Mesothelial cell of epicardium (in vitro differentiated cells): ENCODE measurements around the gene ALG14. TPM values are rescaled to one million over a fixed set of nuclear protein-coding genes. Genes with fewer than 3 reads are reported as not detected.

Experiments
- DNase-seq, 2 experiments: peaks; one replicate each; pipeline ENCODE4 v3.0.0; 2021; ENCODE audit warnings: low spot score in 2 of 2; ENCODE audit not compliant: unreplicated experiment in 2 of 2
- H3K27ac Mint-ChIP-seq: 2 replicates; pipeline ENCODE4 v1.8.0; 2021; ENCODE audit warnings: mixed read lengths
- H3K27me3 Mint-ChIP-seq: 2 replicates; pipeline ENCODE4 v1.8.0; 2021; ENCODE audit warnings: low read depth, mixed read lengths
- H3K36me3 Mint-ChIP-seq: 2 replicates; pipeline ENCODE4 v1.8.0; 2021; ENCODE audit warnings: mixed read lengths
- H3K4me1 Mint-ChIP-seq: 2 replicates; pipeline ENCODE4 v1.8.0; 2021; ENCODE audit warnings: mixed read lengths
- H3K4me3 Mint-ChIP-seq: 2 replicates; pipeline ENCODE4 v1.8.0; 2021; ENCODE audit warnings: mild to moderate bottlenecking, moderate library complexity, mixed read lengths
- H3K9me3 Mint-ChIP-seq: 2 replicates; pipeline ENCODE4 v1.8.0; 2021; ENCODE audit warnings: mixed read lengths
- CTCF ChIP-seq: fragments of 200-600 bp; sonication (generic); IDR thresholded peaks from one replicate; pipeline ENCODE4 v1.5.0; 2021; ENCODE audit warnings: antibody characterized with exemption; ENCODE audit not compliant: unreplicated experiment
- total RNA-seq: library from RNA; stranded (reverse); gene quantifications from 3 replicates; pipeline ENCODE4 v1.2.1, GENCODE V29; 2021

ALG14 gene
- total RNA-seq, 1 donor from 2014 or later = 5.0 TPM

GRCh38 chr1:94979656-94980581 lies 92.8 kb downstream of the ALG14 start:
- H3K4me3 Mint-ChIP-seq = no peak overlapping the region
- peak overlapping the region; percentile 10 for H3K27ac Mint-ChIP-seq
- H3K4me1 Mint-ChIP-seq = peaks cover 39% of the 10 kb centered on the region
- no peak for DNase-seq
- H3K36me3 Mint-ChIP-seq = peaks cover 2% of the 10 kb centered on the region
- H3K27me3 Mint-ChIP-seq = no peaks in the 10 kb centered on the region
- no peak for TF ChIP-seq CTCF
- peaks cover 3% of the 10 kb centered on the region for H3K9me3 Mint-ChIP-seq

- Mint-ChIP-seq H3K36me3 (peaks cover 3% of the 10 kb centered on the region), H3K27me3 (no peaks in the 10 kb centered on the region), H3K4me1 (peaks cover 42% of the 10 kb centered on the region), H3K4me3 (no peak overlapping the region), H3K9me3 (peaks cover 5% of the 10 kb centered on the region), H3K27ac (peak overlapping the region; percentile 10)
- no peak for TF ChIP-seq CTCF
- DNase-seq = no peak
Measured at GRCh38 chr1:94979131-94979530, 93.6 kb downstream of the ALG14 start.

- Mint-ChIP-seq H3K4me3 (no peak overlapping the region), H3K9me3 (peaks cover 5% of the 10 kb centered on the region), H3K4me1 (peaks cover 44% of the 10 kb centered on the region), H3K27ac (peak overlapping the region; percentile 25), H3K27me3 (no peaks in the 10 kb centered on the region), H3K36me3 (peaks cover 3% of the 10 kb centered on the region)
- DNase-seq = no peak
- no peak for TF ChIP-seq CTCF
Measured at GRCh38 chr1:94978401-94978800, 94.3 kb downstream of the ALG14 start.

- no peak for TF ChIP-seq CTCF
- no peak overlapping the region for H3K27ac Mint-ChIP-seq
Measured at GRCh38 chr1:94976971-94977548, 95.7 kb downstream of the ALG14 start.

GRCh38 chr1:94974824-94975223 lies 97.9 kb downstream of the ALG14 start:
- Mint-ChIP-seq H3K27me3 (no peaks in the 10 kb centered on the region), H3K27ac (peak overlapping the region; percentile 52), H3K36me3 (peaks cover 3% of the 10 kb centered on the region), H3K9me3 (peaks cover 5% of the 10 kb centered on the region), H3K4me3 (no peak overlapping the region), H3K4me1 (peaks cover 34% of the 10 kb centered on the region)
- TF ChIP-seq CTCF = no peak
- no peak for DNase-seq

More at GRCh38 chr1:94976971-94977548, 95.7 kb downstream of the ALG14 start:
- Mint-ChIP-seq H3K27me3 (no peaks in the 10 kb centered on the region), H3K4me3 (no peak overlapping the region), H3K4me1 (peaks cover 36% of the 10 kb centered on the region), H3K36me3 (peaks cover 3% of the 10 kb centered on the region), H3K9me3 (peaks cover 5% of the 10 kb centered on the region)
- no peak for DNase-seq
